K562 (cell line): ENCODE results near the gene SELENOK. TPM values are rescaled to one million over a fixed set of nuclear protein-coding genes. Genes with fewer than 3 reads are reported as not detected.

ENCODE experiments used
- ARID1B ChIP-seq: fragments of 450-650 bp; IDR thresholded peaks from 2 replicates; pipeline ENCODE4 v1.6.1; 2016; ENCODE audit warnings: antibody characterized with exemption, mild to moderate bottlenecking, inconsistent platforms
- CBFA2T3 ChIP-seq: fragments of 450-650 bp; IDR thresholded peaks from 2 replicates; pipeline ENCODE4 v1.6.1; 2017
- ESRRA ChIP-seq: fragments of 450-650 bp; IDR thresholded peaks from 2 replicates; pipeline ENCODE4 v1.6.1; 2014; ENCODE audit warnings: low read depth, mild to moderate bottlenecking, moderate library complexity, borderline replicate concordance
- FOXJ2 ChIP-seq: fragments of 200-800 bp; sonication (Bioruptor generic); IDR thresholded peaks from 2 replicates; pipeline ENCODE4 v1.6.1; 2016; ENCODE audit warnings: missing genetic modification characterization, missing compliant biosample characterization
- MEIS2 ChIP-seq: fragments of 450-650 bp; IDR thresholded peaks from 2 replicates; pipeline ENCODE4 v1.6.1; 2014; ENCODE audit warnings: mild to moderate bottlenecking; ENCODE audit not compliant: partially characterized antibody
- NCOR1 ChIP-seq: fragments of 450-650 bp; IDR thresholded peaks from 2 replicates; pipeline ENCODE4 v1.6.1; 2016; ENCODE audit warnings: mild to moderate bottlenecking, moderate library complexity
- PBX2 ChIP-seq, 2 experiments: IDR thresholded peaks in 1 of 2; conservative IDR thresholded peaks in 1 of 2; 2 replicates each; pipeline ENCODE4 v1.6.1; 2016; ENCODE audit warnings: low read depth in 2 of 2, mild to moderate bottlenecking in 1 of 2, missing compliant biosample characterization in 1 of 2, missing genetic modification characterization in 1 of 2, moderate library complexity in 1 of 2
- PRPF4 ChIP-seq: fragments of 200-400 bp; formaldehyde crosslinking; IDR thresholded peaks from one replicate; pipeline ENCODE4 v1.6.1; 2017; ENCODE audit warnings: low read length, low read depth, mild to moderate bottlenecking; ENCODE audit not compliant: insufficient read depth, poor library complexity, severe bottlenecking
- RCOR1 ChIP-seq, 2 experiments: IDR thresholded peaks; 2 replicates each; pipeline ENCODE4 v1.6.1; 2012; ENCODE audit warnings: low read depth in 2 of 2, low read length in 2 of 2, borderline replicate concordance in 1 of 2, improper control_type of control experiment in 1 of 2
- SOX6 ChIP-seq: fragments of 450-650 bp; IDR thresholded peaks from 2 replicates; pipeline ENCODE4 v1.6.1; 2014; ENCODE audit warnings: mild to moderate bottlenecking
- TEAD4 ChIP-seq, 2 experiments: sonication (generic) in 1 of 2; formaldehyde crosslinking in 1 of 2; IDR thresholded peaks; 2 replicates each; pipeline versions ENCODE4 v1.6.1 to v1.8.0; 2012 to 2022; ENCODE audit warnings: borderline replicate concordance in 1 of 2, inconsistent platforms in 1 of 2, low read length in 1 of 2, mild to moderate bottlenecking in 1 of 2, missing genetic modification reagents in 1 of 2
- polyA plus RNA-seq, 8 experiments: library from polyadenylated mRNA; depleted of rRNA in 4 of 8; stranded (reverse) in 5 of 8; unstranded in 3 of 8; fragments of >200 nt; fragmentation: Nextera tagmentation in 2 of 8; fragmentation: Illumina TruSeq in 1 of 8; extraction: Ambion mirVana in 2 of 8; extraction: Trizol in 1 of 8; gene quantifications; 2 replicates each; pipeline versions ENCODE4 v1.2.1 to v1.2.3, GENCODE V29; 2011 to 2014; ENCODE audit warnings: inconsistent platforms in 1 of 8, missing spikeins in 1 of 8
- total RNA-seq, 7 experiments: library from RNA; depleted of rRNA in 6 of 7; stranded (reverse); fragments of >200 nt in 6 of 7; fragmentation: Illumina TruSeq in 2 of 7; extraction: Trizol in 2 of 7; gene quantifications; 2 replicates each; pipeline versions ENCODE4 v1.2.1 to v1.2.3, GENCODE V29; 2011 to 2021; ENCODE audit warnings: low replicate concordance in 1 of 7
- TF ChIP-seq, protein P1 (sequence below): sonication (generic); IDR thresholded peaks from 2 replicates; pipeline ENCODE4 v1.6.1; 2016
- TF ChIP-seq, protein P2 (sequence below): sonication (generic); formaldehyde crosslinking; IDR thresholded peaks from 2 replicates; pipeline ENCODE4 v1.8.0; 2022; ENCODE audit warnings: mild to moderate bottlenecking, missing genetic modification reagents, borderline replicate concordance

Gene SELENOK
- total and polyA plus RNA-seq, 9 of the 15 experiments (the other 6 are each of a cell fraction or from before 2014, with no cell fraction given), result 18.3 to 164 (median 34.8) TPM

GRCh38 chr3:53888232-53888631 lies 3.4 kb downstream of the SELENOK start (continued):
- TF ChIP-seq TEAD4 (IDR thresholded peaks at IDR 0.05; ENCODE audit: low read length) (peak; percentile 59; the same call in 1 of the 2 replicates), TEAD4 (CRISPR knock-in tag; IDR thresholded peaks at IDR 0.05; ENCODE audit: borderline replicate concordance) (no peak), FOXJ2 (peak; percentile 66), RCOR1 (IDR thresholded peaks at IDR 0.05; ENCODE audit: borderline replicate concordance in 1 of 2, low read depth in 2 of 2, low read length in 2 of 2) (0 out of 4 replicates have a peak, but pooled peaks of 1 of the 2 experiments have one; percentile 38), PBX2 (CRISPR knock-in tag; IDR thresholded peaks at IDR 0.05; ENCODE audit: low read depth) (no peak), PBX2 (tag; conservative IDR thresholded peaks at IDR 0.05; ENCODE audit: low read depth) (0 out of 2 replicates have a peak, but pooled peaks have one; percentile 18), ARID1B (peak; percentile 48), CBFA2T3 (peak; percentile 42; the same call in 1 of the 2 replicates), NCOR1 (0 out of 2 replicates have a peak, but pooled peaks have one; percentile 20), PRPF4 (no peak), SOX6 (peak; percentile 27; the same call in 1 of the 2 replicates), ESRRA (peak; percentile 39; the same call in 1 of the 2 replicates), MEIS2 (peak; percentile 63)
- TF ChIP-seq, protein P1, sequence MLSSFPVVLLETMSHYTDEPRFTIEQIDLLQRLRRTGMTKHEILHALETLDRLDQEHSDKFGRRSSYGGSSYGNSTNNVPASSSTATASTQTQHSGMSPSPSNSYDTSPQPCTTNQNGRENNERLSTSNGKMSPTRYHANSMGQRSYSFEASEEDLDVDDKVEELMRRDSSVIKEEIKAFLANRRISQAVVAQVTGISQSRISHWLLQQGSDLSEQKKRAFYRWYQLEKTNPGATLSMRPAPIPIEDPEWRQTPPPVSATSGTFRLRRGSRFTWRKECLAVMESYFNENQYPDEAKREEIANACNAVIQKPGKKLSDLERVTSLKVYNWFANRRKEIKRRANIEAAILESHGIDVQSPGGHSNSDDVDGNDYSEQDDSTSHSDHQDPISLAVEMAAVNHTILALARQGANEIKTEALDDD, result 0 out of 2 replicates have a peak, but pooled peaks have one; percentile 23
- TF ChIP-seq, protein P2, sequence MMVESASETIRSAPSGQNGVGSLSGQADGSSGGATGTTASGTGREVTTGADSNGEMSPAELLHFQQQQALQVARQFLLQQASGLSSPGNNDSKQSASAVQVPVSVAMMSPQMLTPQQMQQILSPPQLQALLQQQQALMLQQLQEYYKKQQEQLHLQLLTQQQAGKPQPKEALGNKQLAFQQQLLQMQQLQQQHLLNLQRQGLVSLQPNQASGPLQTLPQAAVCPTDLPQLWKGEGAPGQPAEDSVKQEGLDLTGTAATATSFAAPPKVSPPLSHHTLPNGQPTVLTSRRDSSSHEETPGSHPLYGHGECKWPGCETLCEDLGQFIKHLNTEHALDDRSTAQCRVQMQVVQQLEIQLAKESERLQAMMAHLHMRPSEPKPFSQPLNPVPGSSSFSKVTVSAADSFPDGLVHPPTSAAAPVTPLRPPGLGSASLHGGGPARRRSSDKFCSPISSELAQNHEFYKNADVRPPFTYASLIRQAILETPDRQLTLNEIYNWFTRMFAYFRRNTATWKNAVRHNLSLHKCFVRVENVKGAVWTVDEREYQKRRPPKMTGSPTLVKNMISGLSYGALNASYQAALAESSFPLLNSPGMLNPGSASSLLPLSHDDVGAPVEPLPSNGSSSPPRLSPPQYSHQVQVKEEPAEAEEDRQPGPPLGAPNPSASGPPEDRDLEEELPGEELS (CRISPR knock-in tag), result no peak
